Upper lobe of left lung (tissue), 6 donors: ENCODE data around the gene VPS13D. TPM values are rescaled to one million over a fixed set of nuclear protein-coding genes. Genes with fewer than 3 reads are reported as not detected.

Experiments
- ATAC-seq, 2 donors: fragments of 200-7000 bp; cut with Tn5 transposase; one replicate each; pipeline ENCODE4 v1.9.1; 2022; ENCODE audit warnings: mild to moderate bottlenecking in 2 of 2, moderate library complexity in 2 of 2; ENCODE audit not compliant: low FRiP score in 2 of 2
- DNase-seq, 2 donors: peaks; one replicate each; pipeline ENCODE4 v3.0.0-alpha.2; 2019 to 2020
- H3K27ac ChIP-seq, 4 donors: fragments of 200-600 bp; sonication (generic); one replicate each; pipeline ENCODE4 v1.5.1; 2016 to 2019
- H3K27me3 ChIP-seq, 4 donors: fragments of 200-600 bp; sonication (generic); one replicate each; pipeline ENCODE4 v1.5.1; 2017 to 2019
- H3K36me3 ChIP-seq, 4 donors: fragments of 200-600 bp; sonication (generic); one replicate each; pipeline ENCODE4 v1.5.1; 2016 to 2019
- H3K4me1 ChIP-seq, 4 donors: fragments of 200-600 bp; sonication (generic); one replicate each; pipeline ENCODE4 v1.5.1; 2018 to 2019
- H3K4me3 ChIP-seq, 4 donors: fragments of 200-600 bp; sonication (generic); one replicate each; pipeline ENCODE4 v1.5.1; 2017 to 2019; ENCODE audit warnings: mild to moderate bottlenecking in 2 of 4, moderate library complexity in 1 of 4
- H3K9me3 ChIP-seq, 4 donors: fragments of 200-600 bp; sonication (generic); one replicate each; pipeline ENCODE4 v1.5.1; 2018 to 2019
- EP300 ChIP-seq, 4 donors: sonication (generic); formaldehyde crosslinking; IDR thresholded peaks; one replicate each; pipeline ENCODE4 v1.5.1; 2017; ENCODE audit warnings: antibody characterized with exemption in 4 of 4, control low read depth in 2 of 4
- POLR2A ChIP-seq, 4 donors: fragments of 450-650 bp; IDR thresholded peaks; one replicate each; pipeline ENCODE4 v1.5.1; 2016 to 2017; ENCODE audit warnings: antibody characterized with exemption in 4 of 4, mild to moderate bottlenecking in 2 of 4
- POLR2AphosphoS5 ChIP-seq, 2 donors: sonication (generic); formaldehyde crosslinking; IDR thresholded peaks; one replicate each; pipeline ENCODE4 v1.5.1; 2017; ENCODE audit warnings: antibody characterized with exemption in 2 of 2
- WGBS, 2 donors: methylation state at CpG; one replicate each; pipeline ENCODE4 v1.1.5; 2017 to 2018; 5-methylcytosine and 5-hydroxymethylcytosine counted together
- total RNA-seq, 6 donors: library from RNA; depleted of rRNA in 4 of 6; stranded (reverse); fragments of >200 nt in 4 of 6; gene quantifications; one replicate each; pipeline versions ENCODE4 v1.1.0 to v1.2.1, GENCODE V29; 2016 to 2021
- TF ChIP-seq, protein P1 (sequence below), 6 experiments: fragments of 450-650 bp in 4 of 6; fragments of 200-600 bp in 2 of 6; sonication (generic) in 2 of 6; IDR thresholded peaks; one replicate each; pipeline ENCODE4 v1.5.1; 2016 to 2019; ENCODE audit warnings: antibody characterized with exemption in 6 of 6
- donor health status: DM: no; HTN: no; CAD: no; lungs with moderate emphysema.
- donor health status: DM: no; HTN: yes; CAD: no; lungs with severe emphysema.

Gene VPS13D
- total RNA-seq, 6 donors from 2014 or later, result 54.9 to 181 (median 87.9) TPM

DNA sequence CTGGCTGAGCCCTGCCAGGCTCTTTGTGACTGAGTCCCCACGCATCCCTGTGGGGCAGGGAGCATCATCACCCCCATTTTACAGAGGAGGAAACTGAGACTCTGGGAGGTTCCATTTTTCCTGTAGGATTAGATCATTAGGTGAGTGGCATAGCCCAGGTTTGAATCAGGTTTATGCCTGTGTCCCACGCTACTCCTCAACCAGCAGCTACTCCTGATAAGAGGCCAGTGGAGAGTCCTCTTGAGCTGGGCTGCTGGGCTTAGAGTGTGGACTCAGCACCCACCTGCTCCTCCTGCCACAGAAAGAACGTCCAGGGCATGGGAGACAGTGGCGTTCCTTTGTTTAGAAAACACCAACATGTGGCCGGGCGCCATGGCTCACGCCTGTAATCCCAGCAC lies 32.3 kb upstream of the VPS13D start:
- no peak for TF ChIP-seq POLR2A (IDR thresholded peaks at IDR 0.05)
- TF ChIP-seq POLR2AphosphoS5 (IDR thresholded peaks at IDR 0.05), result no peak
- TF ChIP-seq, protein P1, sequence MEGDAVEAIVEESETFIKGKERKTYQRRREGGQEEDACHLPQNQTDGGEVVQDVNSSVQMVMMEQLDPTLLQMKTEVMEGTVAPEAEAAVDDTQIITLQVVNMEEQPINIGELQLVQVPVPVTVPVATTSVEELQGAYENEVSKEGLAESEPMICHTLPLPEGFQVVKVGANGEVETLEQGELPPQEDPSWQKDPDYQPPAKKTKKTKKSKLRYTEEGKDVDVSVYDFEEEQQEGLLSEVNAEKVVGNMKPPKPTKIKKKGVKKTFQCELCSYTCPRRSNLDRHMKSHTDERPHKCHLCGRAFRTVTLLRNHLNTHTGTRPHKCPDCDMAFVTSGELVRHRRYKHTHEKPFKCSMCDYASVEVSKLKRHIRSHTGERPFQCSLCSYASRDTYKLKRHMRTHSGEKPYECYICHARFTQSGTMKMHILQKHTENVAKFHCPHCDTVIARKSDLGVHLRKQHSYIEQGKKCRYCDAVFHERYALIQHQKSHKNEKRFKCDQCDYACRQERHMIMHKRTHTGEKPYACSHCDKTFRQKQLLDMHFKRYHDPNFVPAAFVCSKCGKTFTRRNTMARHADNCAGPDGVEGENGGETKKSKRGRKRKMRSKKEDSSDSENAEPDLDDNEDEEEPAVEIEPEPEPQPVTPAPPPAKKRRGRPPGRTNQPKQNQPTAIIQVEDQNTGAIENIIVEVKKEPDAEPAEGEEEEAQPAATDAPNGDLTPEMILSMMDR (IDR thresholded peaks at IDR 0.05), result no peak
- TF ChIP-seq EP300 (IDR thresholded peaks at IDR 0.05), result no peak
- peaks cover 0 to 8% (median 7%) of the 10 kb centered on the region in 4 donors for H3K4me1 ChIP-seq
- H3K27me3 ChIP-seq, result no peaks in the 10 kb centered on the region
- peaks cover 20 to 80% (median 45%) of the 10 kb centered on the region in 4 donors for H3K36me3 ChIP-seq
- no peaks in the 10 kb centered on the region for H3K9me3 ChIP-seq
- peak overlapping the region in 3 of 4 donors; percentile 45 to 66 (median 61) for H3K27ac ChIP-seq
- no peak overlapping the region for H3K4me3 ChIP-seq
- DNase-seq (no peak), ATAC-seq (no peak)
- WGBS, 2 donors, result 62 to 69% methylated on average over 7 of the region's 7 CpGs

DNA sequence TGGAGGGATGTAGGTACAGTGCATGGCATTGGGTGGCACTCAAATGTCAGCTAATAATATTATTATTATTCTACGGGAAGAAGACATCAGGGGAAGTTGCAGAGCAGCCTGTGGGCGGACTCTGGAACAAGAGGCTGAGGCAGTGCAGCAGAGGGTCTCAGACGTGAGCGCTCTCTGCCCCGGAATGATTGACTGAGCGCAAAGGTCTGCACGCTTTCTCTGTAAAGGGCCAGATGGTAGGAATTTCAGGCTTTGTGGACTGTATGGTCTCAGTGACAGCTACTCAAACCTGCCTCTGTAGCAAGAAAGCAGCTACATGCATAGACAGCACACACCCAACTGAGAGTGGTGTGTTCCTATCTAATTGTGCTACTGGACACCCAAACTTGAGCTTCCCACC lies 29.6 kb upstream of the VPS13D start:
- H3K9me3 ChIP-seq, result no peaks in the 10 kb centered on the region
- 87 to 94% methylated on average over 7 of the region's 7 CpGs for WGBS, 2 donors
- H3K36me3 ChIP-seq, result peaks cover 8 to 75% (median 34%) of the 10 kb centered on the region in 4 donors
- H3K27me3 ChIP-seq, result no peaks in the 10 kb centered on the region
- peaks cover 0 to 8% (median 7%) of the 10 kb centered on the region in 4 donors for H3K4me1 ChIP-seq
- no peak overlapping the region for H3K27ac ChIP-seq
- ATAC-seq, result no peak
- TF ChIP-seq, protein P1 (IDR thresholded peaks at IDR 0.05), result no peak
- TF ChIP-seq POLR2A (IDR thresholded peaks at IDR 0.05), result no peak
- TF ChIP-seq EP300 (IDR thresholded peaks at IDR 0.05), result no peak
- TF ChIP-seq POLR2AphosphoS5 (IDR thresholded peaks at IDR 0.05), result no peak
- no peak for DNase-seq
- H3K4me3 ChIP-seq, result no peak overlapping the region

DNA sequence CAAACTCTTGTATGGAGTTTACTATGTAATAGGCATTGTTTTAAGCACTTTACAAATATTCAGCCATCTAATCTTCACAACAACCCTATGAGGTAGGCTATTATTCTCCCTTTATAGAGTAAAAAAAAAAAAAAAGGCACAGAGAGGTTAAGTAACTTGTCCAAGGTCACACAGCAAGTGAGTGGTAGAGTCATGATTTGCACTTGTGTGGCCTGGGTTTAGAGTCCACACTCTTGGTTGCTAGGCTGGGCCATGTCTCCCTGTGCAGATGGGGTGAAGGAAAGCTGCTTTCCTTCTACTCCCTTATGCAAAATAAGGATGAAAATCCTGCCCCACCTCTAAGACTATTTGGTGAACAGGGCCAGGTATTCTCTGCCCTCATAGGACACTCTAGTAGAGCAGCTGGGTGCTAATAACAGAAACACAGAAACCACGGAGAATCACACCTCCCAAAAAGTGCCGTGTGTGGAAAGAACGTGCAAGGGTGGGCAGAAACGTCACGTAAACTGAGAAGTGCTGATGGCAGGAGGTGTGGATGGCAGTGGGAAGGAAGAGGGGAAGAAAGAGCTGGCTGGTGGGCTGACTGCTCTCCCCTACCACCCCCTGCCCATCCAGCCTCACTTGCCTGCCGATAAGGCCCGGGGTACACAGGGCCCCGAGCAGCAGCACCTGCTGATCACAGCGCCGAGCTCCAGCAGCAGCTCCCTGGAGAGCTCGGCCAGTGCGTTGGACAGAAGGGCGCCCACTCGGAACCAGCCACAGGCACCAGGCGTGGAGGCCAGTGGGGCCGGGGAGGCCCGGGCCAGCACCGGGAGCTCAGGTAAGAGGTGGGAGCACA lies 28.3 kb upstream of the VPS13D start:
- TF ChIP-seq EP300 (IDR thresholded peaks at IDR 0.05) (no peak), POLR2AphosphoS5 (IDR thresholded peaks at IDR 0.05) (no peak), POLR2A (IDR thresholded peaks at IDR 0.05) (no peak)
- TF ChIP-seq, protein P1 (IDR thresholded peaks at IDR 0.05), result no peak

DNA sequence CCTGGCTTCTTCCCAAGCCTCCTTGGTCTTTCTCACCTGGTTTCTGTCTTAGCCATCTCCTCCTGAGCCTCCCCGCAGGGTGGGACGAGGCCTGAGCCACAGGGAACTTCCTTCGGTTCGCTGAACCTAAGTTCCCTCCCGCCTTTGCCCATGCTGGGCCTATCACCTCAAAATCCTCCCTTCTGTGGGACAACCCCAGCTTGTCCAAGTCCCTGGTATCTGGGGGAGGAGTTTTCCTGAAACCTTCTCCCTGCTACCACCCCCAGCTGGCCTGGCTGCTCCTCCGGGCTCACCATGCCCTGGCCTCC lies 27.7 kb upstream of the VPS13D start:
- H3K36me3 ChIP-seq, result peaks cover 10 to 76% (median 39%) of the 10 kb centered on the region in 4 donors
- H3K4me1 ChIP-seq, result peaks cover 0 to 3% (median 0%) of the 10 kb centered on the region in 4 donors
- TF ChIP-seq, protein P1 (IDR thresholded peaks at IDR 0.05), result no peak
- TF ChIP-seq POLR2A (IDR thresholded peaks at IDR 0.05), result no peak
- no peak for TF ChIP-seq POLR2AphosphoS5 (IDR thresholded peaks at IDR 0.05)
- no peak for TF ChIP-seq EP300 (IDR thresholded peaks at IDR 0.05)
- ATAC-seq, result no peak
- DNase-seq, result no peak
- no peak overlapping the region for H3K27ac ChIP-seq
- no peak overlapping the region for H3K4me3 ChIP-seq
- H3K9me3 ChIP-seq, result no peaks in the 10 kb centered on the region
- H3K27me3 ChIP-seq, result no peaks in the 10 kb centered on the region
- WGBS, 2 donors, result 91 to 93% methylated on average over 6 of the region's 6 CpGs

More for the DNA sequence above, 28.3 kb upstream of the VPS13D start:
- no peaks in the 10 kb centered on the region for H3K27me3 ChIP-seq
- DNase-seq (no peak), ATAC-seq (peak in 1 of 2 donors; percentile 11)
- WGBS, 2 donors, result 83 to 92% methylated on average over 7 to 18 of the region's 18 CpGs
- H3K36me3 ChIP-seq, result peaks cover 8 to 71% (median 34%) of the 10 kb centered on the region in 4 donors
- no peak overlapping the region for H3K27ac ChIP-seq
- peaks cover 0 to 4% (median 3%) of the 10 kb centered on the region in 4 donors for H3K4me1 ChIP-seq
- no peak overlapping the region for H3K4me3 ChIP-seq
- H3K9me3 ChIP-seq, result no peaks in the 10 kb centered on the region
